Stimulated activated CD8-positive, alpha-beta memory T cell treated with anti-CD3 and anti-CD28 coated beads, Interleukin-7, amount 100 ng/mL, for 4 hours (primary cell): ENCODE measurements around the gene PTGR1.
A peak's percentile ranks its signal among the peaks of the same experiment; 100 is the strongest.
"Not testable (repeated sequence)": the region's sequence is repeated elsewhere in the genome, so short reads cannot be mapped to it uniquely, and the experiment has no call there.

ENCODE experiments used
- DNase-seq, 2 donors: peaks; one replicate each; pipeline ENCODE4 v3.0.0-alpha.2; 2020; ENCODE audit warnings: low read depth in 2 of 2

Gene PTGR1

DNA sequence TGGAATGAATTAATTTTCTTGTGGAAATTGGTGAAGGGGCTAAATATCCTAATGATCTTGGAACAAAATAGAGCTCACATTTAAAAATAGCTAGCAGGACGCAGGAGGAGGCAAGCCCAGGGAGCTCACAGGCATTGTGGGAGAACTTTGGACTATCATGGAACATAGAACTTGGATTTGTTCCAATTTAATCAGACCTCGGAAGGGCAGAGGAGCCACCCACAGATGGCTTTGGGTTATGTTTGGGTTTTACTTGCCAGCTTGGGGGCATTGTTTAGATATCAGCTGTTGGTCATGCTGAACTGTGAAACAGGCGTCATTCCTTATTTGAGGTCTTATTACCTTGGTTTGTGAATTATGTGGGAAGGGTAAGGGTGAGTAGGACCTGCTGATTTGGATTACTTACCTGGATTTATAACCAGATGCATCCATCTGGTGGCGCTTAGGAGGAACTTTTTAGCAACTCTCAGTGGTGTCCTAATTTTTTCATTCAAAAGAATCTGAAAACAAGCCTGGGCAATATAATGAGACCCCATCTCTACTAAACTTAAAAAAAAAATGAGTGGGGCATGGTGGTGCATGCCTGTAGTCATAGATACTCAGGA is 14.1 kb upstream of the PTGR1 start:
- DNase-seq: no peak

DNA sequence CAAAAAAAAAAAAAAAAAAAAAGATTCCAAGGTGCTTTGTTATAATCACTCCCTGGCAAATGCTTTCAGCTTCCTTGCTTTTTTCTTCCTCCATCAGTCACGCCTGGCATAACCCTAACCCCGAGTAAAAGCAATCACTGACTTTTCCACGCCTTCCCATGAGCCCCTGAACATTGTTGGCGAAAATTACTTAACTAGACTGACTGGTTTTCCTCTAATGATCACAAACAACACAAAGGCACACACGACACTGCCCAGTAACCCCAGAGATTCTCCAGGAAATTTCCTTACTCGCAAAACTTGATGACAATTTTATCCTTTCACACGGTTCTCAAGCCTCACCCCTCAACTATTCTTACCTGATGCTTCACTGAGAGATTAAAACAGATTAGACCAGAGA is 11.4 kb upstream of the PTGR1 start:
- DNase-seq: no peak

DNA sequence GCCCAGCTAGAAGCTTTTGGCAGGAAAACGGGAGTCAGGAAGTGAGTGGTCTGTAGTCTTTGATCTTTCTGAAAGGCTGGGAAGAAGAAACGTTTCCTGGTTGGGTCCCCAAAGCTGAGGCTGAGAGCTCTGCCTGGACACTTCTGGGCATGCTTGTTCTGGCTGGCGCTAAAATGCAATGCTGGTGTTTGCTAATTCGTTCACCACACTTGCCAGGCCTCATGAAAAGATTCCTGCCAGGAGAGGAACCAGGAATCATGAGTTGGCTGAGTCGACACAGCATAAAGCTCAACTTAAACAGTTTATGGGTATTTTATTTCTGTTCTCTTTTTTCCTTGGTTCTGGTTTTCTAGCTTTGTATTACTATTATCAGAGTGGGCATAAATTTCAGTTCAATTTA is 10.7 kb upstream of the PTGR1 start:
- no peak for DNase-seq

DNA sequence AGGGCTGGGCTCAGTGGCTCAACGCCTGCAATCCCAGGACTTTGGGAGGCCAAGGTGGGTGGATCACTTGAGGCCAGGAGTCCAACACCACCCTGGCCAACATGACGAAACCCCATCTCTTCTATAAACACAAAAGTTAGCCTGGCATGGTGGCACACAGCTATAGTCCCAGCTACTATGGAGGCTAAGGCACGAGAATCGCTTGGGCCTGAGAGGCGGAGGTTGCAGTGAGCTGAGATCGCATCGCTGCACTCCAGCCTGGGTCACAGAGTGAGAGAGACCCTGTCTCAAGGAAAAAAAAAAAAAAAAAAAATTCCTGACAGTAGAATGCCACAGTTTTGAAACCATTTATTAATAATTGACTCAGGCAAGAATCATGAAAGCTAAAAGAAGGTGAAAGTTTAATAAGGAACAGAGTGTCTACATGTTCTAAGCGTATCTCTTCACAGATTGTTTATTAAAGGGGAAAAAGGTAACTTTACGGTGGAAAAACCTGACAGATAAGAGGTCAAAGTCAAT is 5.7 kb upstream of the PTGR1 start:
- no peak for DNase-seq

DNA sequence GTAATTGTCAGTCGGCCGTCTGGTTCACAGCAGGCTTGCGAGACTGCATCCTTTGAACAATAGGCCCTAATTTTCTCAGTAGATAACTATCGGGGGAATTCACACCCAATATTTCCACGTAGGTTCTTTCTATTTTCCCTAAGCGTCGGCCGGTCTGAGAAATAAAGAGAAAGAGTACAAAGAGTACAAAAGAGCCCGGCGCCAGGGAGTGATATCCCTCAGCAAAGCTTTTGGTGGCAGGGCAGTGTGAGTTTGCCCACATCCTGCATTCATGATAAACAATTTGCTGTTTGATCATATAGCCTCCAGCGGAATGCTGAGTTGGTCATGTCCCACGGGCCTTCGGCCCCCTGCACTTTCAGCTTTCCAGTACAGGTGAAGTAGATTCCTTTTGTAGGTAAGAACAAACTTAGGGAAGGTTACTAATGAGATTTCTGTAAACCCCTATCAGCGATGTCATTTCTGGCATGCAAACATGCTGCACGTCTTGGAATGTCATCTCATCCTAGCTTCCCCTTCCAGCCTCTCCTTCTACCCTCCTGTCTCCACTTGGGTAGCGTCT is 4.7 kb upstream of the PTGR1 start:
- DNase-seq: no peak

DNA sequence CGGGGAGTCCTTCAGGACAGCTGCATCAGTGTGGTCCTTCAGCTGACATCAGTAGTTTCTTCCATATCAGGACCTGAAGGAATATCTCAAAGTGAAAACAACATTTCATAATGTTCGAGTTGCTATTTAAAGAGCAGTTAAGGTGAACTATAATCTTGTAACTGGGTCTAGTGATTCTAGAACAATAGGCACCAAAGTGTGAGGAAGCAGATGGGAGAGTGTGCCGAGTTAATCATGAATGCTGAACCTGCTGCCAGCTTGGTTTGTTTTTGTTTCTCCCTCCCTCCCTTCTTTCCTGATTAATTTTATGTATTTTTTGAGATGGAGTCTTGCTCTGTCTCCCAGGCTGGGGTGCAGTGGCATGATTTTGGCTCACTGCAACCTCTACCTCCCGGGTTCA is 3.6 kb upstream of the PTGR1 start:
- DNase-seq: no peak

DNA sequence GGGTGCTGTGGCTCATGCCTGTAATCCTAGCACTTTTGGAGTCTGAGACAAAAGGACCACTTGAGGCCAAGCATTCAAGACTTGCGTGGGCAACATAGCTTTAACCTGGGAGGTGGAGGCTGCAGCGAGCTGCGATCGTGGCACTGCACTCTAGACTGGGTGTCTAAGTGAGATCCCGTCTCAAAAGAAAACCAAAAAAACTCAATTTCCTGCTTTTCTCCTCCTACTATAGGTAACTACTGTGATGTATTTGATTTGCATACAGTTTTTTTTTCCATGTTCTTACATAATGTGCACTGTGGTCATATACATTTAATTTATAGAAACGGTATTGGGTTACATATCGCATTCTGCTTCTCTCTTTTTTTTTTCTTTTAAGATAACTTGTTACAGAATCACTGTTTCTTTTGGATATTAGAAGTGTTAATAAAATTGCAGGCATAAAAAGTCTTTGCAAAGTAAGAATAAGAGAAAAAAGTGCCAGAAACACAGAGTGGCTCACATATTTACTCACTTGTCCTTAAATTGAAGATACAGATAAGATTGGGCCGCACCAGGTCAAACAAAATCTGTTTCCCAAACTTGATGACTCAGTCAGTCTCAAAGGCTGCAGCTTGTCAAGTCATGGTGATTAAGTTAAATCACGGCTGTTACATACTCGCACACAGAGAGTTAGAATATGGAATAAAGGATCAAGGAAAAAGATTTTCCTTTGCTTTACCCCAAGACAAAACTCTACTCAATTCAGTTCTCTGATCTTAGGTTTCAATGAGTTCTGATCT is 2.0 kb upstream of the PTGR1 start:
- DNase-seq: no peak

DNA sequence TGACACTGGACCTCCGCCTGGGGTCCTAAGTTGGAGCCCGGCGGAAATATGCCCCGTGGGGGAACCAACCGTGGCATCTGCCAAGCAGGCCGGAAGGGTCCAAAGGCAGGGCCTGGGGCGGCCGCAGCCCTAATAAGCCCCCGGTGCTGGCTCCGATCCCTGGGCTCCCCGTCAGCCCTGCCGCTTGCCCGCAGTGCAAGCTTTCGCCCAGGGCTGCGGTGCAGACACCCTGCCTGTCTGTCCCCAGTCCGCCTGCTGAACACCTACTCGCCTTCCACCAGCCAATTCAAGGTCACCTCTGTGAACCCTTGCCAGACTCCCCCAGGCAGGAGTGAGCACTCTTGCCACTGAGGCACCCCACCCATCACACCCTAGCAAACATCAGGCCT is 502 bp upstream of the PTGR1 start:
- DNase-seq: no peak

DNA sequence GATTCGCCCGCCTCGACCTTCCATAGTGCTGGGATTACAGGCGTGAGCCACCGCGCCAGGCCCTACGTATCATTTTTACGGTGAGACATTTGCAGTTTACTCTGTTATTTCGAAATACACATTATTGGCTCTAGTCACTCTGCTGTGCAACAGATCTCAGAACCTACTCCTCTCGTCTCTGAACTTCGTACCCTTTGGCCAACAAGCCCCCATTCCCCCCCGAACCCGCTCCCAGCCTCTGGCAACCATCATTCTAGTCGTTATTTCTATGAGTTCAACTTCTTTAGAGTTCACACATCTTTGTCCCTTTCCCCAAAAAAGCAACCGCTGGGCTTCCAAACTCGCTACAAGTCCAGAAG is 735 bp downstream of the PTGR1 start:
- DNase-seq: no peak

DNA sequence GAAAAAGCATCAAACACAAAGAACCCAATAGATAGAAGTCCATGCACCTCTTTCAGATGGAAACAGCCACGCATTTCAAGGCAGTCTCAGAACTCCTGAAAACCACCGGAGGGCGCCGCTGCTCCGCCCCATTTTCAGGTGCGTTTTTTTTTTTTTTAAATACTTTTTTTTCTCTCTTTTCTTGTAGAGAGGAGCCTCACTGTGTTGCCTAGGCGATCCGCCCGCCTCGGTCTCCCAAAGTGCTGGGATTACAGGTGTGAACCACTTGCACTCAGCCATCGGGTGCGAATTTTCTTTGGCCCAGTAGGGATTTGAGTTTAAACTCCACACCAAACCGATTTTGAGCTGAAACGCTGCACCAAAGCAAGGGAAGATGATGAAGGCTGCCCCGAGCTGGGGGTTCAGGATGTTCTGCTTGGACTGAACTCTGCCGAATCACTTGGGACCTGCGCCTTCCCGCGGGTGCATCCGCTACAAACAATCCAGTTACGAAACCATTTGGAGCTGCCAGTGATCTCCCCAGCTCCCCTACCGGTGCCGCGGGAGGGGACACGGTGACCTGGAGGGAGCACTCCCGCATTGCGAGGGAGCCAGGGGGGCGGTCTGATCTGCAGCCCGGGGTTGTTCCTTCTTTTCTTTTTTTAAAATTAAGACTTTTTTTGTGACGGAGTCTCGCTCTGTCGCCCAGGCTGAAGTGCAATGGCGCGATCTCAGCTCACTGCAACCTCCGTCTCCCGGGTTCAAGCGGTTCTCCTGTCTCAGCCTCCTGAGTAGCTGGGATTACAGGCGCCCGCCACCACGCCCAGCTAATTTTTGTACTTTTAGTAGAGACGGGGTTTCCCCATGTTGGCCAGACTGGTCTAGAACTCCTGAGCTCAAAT is 1.4 kb downstream of the PTGR1 start:
- DNase-seq: peak in 1 of 2 donors; percentile 33

DNA sequence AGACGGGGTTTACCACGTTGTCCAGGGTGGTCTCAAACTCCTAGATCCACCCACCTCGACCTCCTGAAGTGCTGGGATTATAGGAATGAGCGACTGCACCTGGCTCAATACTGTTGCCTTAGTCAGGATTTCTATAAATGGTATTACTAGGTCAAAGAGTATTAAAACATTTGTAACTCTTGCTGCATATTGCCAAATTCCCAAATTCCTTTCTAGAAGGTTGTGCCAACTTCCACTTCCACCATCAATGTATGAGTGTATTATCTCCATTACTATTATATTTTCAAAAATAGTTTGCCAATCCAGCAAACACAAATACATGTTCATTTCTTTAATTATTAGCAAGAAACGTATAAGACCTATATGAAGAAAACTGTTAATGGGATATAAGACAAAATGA is 10.6 kb downstream of the PTGR1 start:
- no peak for DNase-seq

DNA sequence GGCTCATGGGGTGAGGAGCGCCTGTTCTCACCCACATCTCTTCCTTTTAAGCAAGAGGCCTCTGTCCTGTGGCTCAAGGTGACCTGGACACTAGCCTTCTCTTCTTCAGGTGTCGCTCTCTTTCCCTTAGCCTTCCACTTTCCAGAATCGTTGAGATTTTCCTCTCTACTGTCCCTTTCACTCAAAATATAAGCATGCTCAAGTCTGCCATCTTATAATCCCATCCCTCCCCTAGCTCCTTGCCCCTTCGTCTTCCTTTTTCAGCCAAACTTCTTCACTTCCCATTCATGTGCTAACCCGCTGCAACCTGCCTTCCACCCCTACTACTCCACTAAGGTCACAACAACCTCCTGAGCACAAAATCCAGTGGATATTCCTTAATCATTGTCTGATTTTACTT is 13.1 kb downstream of the PTGR1 start:
- no peak for DNase-seq

DNA sequence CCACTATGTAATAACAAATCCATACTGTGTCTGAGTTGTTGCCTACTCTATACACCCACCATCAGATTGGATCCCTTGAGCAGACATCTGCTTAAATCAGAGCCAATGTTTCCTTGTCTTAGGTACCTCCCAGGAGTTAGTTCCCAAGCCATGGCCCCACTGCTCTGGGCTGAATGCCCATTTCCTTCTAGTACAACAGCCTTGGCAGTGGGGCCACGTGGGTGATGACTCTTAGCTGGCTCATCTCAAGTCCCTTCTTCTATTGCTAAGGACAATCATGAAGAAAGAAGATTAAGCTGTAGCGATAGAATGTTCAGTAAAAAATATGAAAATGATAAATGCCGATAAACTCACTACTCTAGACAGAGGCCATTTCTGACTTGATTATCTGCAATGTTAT is 16.6 kb downstream of the PTGR1 start:
- no peak for DNase-seq

DNA sequence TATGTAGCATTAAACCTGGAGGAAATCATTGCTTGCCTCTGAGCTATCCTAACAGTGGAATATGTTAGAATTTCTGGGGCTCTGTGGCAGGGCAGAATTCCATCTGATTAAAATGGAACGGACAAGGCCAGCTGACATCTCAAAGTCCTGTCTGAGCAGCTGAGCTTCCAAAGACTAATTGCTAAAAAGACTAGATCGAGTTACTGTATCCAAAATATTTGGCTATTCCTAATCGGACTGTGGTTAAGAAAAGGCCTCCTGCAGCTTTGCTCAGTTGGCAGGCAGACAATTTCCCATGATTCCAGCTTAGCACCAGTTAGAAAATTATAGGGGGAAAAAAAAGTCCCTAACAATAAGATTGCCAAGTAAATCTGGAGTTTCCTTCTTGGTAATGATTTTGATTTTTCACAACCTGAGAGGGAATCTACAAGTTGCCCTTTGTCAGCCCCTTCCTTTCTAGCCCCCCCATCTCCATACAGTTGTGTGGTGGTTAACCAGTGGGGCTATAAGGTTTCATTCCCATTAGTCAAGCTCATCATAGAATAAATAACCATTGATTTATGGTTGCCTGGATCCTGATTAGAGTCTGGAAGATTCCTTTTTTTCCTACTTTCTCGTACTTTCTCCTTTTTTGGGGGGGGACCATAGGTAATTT is 26.4 kb downstream of the PTGR1 start:
- no peak for DNase-seq

DNA sequence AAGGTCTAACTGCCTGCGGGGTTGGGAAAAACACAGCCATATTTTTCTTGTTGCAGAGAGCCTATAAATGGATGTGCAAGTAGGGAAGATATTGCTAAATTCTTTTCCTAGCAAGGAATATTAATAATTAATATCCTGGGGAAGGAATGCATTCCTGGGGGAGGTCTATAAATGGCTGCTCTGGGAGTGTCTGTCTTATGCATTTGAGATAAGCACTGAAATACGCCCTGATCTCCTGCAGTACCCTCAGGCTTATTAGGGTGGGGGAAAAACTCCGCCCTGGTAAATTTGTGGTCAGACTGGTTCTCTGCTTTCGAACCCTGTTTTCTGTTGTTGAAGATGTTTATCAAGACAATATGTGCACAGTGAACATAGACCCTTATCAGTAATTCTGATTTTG is 31.3 kb downstream of the PTGR1 start:
- not testable (repeated sequence) for DNase-seq

DNA sequence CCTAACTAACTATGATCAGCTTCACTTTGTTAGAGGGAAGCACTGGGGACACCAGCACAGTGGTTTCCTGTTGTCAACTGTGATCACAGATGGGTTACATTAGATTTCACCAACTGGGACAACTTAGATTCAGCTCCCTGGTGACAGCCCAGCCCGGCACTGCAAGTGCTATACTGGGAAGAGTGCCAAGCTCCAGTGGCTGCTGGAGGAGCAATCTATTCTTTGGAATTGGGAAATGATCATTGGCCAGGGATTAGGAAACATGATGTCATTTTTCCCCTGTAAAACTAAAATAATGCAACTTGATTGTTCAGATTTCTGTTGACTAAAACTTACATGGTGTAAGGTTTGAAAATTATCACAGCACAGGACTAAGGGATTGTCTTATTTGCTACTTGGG is 33.2 kb downstream of the PTGR1 start:
- no peak for DNase-seq

DNA sequence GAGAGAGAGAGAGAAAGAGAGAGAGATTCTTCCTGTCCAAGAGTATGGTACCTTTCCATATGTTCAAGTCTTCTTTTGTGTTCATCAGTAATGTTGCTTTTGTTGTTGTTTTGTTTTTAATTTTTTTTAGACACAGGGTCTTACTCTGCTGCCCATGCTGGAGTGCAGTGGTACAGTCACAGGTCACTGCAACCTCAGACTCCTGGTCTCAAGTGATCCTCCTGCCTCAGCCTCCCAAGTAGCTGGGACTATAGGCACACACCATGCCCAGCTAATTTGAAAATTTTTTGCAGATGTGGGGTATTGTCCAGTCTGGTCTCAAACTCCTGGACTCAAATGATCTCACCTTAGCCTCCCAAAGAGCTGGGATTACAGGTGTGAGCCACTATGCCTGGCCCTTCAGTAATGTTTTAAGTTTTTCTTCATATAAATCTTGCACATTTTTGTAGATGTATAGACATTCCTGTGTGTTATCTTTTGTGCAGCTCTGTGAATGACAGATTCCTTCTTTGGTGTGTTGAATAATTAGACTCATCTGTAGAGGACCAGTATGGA is 38.2 kb downstream of the PTGR1 start:
- no peak for DNase-seq

DNA sequence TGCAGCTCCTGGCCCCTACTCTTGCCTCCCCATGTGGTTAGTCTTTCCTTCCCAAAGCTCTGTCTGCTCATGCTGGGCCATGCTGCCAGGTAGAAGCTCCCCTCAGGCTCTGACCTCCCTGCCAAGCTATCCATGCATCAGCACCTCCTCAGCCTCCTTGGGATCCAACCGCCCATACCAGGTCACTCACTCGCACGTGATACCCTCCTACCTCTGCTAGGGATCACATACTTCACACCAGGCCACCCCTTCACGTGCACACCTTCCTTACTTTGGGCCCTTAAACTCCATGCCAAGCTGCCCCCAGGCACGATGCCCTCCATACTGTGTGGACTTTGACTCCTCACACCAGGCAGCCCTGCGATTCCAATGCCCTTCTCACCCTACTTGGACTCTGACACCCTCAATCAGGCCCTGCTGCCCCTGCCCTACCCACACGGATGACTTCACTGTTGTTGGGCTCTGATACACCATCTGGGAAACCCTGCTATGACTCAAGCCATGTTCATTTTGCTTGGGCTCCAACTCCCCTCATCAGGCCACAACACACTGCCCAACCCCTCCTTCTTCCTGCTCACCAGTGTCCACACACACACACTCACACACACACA is 40.3 kb downstream of the PTGR1 start:
- DNase-seq: no peak

DNA sequence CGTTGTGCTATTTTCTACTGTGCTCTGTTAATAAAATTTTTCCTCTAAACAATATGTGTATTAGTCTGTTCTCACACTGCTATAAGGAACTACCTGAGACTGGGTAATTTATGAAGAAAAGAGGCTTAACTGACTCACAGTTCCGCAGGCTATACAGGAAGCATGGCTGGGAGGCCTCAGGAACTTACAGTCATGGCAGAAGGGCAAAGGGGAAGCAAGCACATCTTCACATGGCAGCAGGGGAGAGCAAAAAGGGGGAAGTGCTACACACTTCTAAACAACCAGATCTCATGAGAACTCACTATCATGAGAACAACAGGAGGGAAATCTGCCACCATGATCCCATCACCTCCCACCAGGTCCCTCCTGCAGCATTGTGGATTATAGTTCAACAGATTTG is 44.0 kb downstream of the PTGR1 start:
- DNase-seq: not testable (repeated sequence)

DNA sequence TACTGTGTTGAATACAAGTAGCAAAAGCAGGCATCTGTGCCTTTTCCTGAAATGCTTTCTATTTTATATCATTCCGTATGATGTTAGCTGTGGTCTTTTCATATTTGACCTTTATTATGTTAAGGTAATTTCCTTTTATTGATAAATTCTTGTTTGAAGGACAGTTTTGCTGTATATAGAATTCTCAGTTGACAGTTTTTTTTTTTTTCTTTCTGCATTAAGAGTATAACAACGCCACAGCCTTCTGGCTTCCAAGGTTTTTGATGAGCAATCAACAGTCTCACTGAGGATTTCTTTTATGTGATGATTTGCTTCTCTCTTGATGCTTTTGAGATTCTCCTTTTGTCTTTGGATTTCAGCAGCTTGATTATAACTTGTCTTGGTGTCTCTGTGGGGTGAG is 50.8 kb downstream of the PTGR1 start:
- DNase-seq: no peak
